Ovary (tissue), 3 donors: ENCODE measurements around the gene COL13A1.

ENCODE experiments used
- CTCF ChIP-seq, 3 donors: fragments of 450-650 bp in 2 of 3; fragments of 200-600 bp in 1 of 3; IDR thresholded peaks; one replicate each; pipeline versions ENCODE4 v1.5.1 to v1.8.0; 2016 to 2022; ENCODE audit warnings: antibody characterized with exemption in 3 of 3, mild to moderate bottlenecking in 1 of 3
- POLR2A ChIP-seq: fragments of 450-650 bp; IDR thresholded peaks from one replicate; pipeline ENCODE4 v1.6.1; 2017; ENCODE audit warnings: antibody characterized with exemption, mild to moderate bottlenecking, moderate library complexity
- donor health status: DM: no; HTN: no; CAD: no.

- TF ChIP-seq CTCF (IDR thresholded peaks at IDR 0.05) (no peak), POLR2A (no peak)
Measured at GRCh38 chr10:69875856-69876255, 74.2 kb downstream of the COL13A1 start.
